MM.1S (cell line): ENCODE measurements around the gene CC2D1B.

Source experiments
- EZH2phosphoT487 ChIP-seq: fragments of 300-600 bp; sonication (generic); IDR thresholded peaks from 2 replicates; pipeline ENCODE4 v1.6.1; 2018; ENCODE audit warnings: antibody characterized with exemption, low read length
- TF ChIP-seq, protein P1 (sequence below): fragments of 300-600 bp; sonication (generic); IDR thresholded peaks from 2 replicates; pipeline ENCODE4 v1.5.1; 2016; ENCODE audit warnings: antibody characterized with exemption, low read length, mixed read lengths

DNA sequence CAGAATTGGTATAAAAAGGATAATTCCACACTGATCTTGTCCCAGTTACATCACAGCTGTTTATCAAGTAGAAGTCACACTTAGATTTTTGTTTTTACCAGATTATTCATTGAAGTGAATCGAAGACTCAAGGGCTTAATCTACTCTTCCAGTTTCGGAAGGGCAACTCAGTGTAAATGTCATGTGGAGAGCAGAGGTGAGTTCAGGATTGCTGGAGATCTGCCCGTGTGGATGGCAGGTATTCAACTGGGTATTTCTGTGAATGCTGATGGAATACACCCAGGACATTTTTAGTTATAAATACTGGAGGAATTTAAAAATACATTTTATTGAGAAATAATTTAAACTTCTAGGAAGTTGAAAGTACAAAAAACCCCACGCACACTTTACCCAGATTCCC lies 19.4 kb downstream of the CC2D1B start:
- no peak for TF ChIP-seq EZH2phosphoT487
- TF ChIP-seq, protein P1, sequence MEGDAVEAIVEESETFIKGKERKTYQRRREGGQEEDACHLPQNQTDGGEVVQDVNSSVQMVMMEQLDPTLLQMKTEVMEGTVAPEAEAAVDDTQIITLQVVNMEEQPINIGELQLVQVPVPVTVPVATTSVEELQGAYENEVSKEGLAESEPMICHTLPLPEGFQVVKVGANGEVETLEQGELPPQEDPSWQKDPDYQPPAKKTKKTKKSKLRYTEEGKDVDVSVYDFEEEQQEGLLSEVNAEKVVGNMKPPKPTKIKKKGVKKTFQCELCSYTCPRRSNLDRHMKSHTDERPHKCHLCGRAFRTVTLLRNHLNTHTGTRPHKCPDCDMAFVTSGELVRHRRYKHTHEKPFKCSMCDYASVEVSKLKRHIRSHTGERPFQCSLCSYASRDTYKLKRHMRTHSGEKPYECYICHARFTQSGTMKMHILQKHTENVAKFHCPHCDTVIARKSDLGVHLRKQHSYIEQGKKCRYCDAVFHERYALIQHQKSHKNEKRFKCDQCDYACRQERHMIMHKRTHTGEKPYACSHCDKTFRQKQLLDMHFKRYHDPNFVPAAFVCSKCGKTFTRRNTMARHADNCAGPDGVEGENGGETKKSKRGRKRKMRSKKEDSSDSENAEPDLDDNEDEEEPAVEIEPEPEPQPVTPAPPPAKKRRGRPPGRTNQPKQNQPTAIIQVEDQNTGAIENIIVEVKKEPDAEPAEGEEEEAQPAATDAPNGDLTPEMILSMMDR, result no peak
